NCI-H2081 treated with DMSO at 0.1 percent for 48 hours (cell line): ENCODE results near the gene JAG1.
"Not testable (repeated sequence)": the region's sequence is repeated elsewhere in the genome, so short reads cannot be mapped to it uniquely, and the experiment has no call there.

Experiments used
- DNase-seq: peaks from one replicate; lab custom pipeline; 2025; lab: John Stamatoyannopoulos, UW

The JAG1 gene

DNA sequence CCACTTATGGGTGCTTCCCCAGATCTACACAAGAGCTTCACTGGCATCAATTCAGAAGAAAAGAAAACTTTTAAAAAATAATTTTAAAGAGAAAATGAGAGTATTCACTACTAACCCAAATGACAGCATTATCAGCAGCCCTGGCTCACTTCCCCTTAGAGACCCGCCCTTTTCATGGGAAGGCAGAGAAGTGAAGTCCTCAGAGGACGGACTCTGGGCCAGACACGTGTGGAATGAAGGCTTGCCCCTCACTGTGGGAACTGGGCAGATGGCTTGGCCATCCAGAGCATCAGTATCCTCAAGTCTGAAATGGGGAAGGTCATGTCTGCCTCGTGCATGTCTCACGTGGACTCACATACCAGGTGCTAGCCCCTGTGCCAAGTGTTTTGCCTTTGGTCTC, 63.5 kb downstream of the JAG1 start:
- DNase-seq = no peak

DNA sequence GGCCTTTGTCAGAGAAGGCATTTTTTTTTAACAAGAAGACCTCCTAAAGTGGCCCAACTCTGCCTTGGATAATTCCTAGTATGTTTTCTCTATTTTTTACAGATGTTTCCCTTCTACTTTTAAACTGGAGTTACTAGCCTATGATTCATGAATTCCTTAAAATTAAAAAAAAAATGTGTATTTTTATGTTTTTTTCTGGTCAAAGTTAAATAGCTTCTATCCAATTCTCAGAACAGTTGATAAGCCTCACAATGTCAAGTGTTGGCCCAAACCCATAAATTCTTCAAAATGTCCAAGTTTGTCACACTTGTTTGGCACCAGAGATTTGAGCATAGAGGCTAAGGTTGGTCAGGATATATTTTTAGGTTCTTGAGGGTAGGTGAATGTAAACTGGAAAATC, 64.0 kb downstream of the JAG1 start:
- no peak for DNase-seq

DNA sequence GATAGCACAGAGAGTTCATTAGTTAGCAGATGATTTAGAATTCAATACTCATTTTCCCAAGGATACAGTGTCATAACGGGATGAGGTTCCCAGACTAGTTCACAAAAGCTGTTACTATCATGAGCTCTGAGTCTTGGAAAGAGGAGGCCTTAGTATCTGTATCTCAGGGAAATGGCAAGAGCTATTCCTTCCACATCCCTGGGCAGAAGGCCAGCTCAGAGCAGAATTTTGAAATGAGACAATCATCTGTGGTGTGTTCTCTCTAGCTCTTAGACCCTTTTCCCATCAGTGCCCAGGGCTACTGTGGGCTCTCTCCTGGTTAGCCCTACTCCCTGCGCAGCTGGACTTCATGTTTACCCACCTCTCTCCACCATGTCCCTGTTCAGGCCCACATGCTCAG, 64.5 kb downstream of the JAG1 start:
- no peak for DNase-seq

DNA sequence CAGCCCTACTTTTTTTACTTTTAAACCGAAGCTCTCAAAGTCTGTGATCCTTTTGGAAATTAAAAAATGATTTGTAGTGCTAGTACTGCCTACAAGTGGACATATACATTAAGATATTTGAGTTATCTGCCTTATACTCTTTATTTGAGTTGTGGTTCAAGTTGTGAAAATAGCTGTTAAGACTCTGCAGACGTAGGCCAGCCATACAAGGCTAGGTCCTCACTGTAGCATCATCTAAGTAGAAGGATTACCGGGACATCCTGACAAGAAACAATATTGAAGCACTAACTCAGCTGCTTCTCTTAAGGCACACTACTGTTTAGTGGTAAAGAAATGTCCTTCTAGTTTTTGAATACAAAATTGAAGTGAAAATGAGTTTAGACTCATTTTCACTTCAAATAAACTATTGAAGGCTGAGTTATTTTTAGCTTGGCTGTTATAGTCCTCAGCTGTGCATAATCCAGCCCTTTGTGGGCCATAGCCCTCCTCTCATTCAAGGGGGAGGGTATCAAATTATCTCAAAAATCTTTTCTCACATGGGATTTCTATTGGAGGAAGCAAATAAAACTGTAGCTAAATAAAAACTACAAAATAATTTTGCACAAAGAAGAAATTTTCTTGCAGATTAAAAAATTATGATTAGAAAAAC, 68.1 kb downstream of the JAG1 start:
- no peak for DNase-seq

DNA sequence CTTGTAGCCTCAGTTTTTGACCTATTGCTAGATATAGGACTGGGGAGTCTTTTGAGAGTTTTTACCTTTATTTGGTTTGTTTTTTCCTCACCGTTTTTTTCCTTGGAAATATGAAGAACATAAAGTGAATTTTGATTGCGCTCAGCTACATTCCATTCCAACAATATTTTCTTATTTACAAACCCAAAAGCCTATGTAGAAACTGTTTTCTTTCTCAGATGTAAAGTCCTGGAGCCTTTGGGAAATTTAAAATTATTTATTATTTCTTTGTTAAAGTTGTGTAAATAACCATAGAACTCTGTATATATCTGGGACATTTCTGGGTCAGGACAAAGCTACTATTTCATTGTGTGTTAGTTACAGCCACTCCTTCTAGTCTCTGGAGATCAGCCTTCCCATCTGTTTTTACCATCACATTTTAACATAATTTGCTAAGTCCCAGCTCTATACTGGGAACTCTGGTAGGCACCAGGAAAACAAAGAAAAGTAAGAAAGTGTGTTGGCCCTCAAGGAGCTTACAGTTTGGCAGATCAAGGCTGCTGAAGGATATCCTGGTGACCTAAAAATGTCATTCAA, 68.8 kb downstream of the JAG1 start:
- DNase-seq = no peak

DNA sequence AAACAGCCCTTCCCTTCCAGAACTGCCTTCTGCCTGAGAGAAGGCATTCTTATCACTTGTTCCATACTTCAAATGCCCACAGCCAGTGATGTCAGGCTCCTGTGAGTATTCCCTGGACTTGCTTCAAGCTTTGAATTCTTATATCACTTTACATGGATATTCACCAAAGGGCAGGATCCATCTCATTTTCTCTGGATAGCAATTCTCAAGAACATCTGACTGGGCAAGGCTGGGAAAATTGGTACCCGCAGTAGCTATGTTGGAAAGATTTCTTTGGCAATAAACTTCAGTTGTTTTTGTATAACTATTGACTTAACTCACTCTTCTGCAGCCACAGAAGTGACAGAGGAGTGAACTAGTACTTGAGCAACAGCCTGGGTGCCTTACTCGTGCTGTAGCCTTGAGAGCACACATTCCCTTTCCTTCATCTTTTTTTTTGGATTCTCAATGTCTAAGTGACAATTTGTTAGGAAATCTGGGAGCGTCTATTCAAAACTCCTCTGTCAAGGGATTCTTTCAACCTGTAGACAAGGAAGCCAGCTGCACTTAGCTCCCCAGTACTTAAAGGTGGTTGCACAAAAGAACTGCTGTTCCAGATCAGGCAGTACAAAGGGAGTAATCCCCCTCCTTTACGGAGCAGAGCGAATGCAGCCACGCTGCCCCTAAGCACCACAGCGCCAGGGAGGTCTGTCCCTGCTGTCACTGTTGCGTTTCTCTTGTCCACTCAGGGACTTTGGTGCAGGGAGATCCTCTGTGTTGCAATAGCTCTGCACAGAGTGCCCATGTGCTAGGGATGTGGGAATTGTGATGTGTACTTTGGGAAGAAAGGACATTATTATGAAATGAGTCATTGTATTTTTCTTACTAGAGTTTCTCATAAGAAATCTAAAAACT, 69.6 kb downstream of the JAG1 start:
- DNase-seq = no peak

DNA sequence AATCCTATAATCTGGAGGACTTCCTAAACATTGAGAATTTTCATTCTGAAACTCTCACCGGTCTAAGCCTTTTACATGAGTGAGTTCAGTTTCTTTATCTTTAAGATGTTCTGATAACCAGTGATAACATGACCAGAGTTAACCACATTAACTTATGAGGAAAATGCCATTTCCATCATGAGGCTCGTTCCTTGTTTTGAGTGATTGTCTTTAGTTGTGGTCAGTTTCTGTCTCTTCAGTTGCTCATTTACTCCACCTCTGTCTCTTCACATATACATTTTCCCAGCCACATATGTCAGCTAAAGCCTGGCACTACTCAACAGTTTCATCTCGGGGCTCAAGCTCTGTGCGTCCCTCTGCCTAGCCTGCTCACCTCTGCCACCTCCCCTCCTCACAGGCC, 70.4 kb downstream of the JAG1 start:
- no peak for DNase-seq

DNA sequence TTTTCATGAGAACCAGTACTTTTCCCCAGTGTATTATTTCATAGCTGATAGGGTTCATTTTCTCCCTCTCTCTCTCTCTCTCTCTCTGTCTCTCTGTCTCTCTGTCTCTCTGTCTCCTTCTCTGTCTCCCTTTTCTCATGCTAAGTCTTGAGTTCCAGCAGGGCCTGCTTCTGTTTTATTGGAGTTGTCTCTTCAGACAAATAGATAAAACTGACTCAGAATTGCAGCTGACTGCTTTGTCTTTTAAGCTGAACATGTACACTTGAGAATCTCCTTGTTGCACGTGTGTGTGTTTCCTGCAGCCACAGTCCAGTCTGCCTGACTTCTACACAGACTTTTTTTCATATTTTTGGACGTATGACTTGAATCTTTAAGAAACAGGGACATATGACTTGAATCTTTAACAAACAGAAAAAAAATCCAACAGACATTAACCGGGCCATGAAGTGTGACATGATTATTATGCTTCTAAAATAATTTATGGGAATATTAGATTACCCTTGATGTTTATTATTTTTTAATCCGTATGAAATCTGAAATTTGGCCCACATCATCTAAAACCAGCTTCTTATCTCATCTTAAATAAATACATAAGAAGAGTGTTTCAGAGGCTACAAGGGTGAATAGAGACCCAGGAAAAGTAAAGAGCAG, 71.5 kb downstream of the JAG1 start:
- no peak for DNase-seq

DNA sequence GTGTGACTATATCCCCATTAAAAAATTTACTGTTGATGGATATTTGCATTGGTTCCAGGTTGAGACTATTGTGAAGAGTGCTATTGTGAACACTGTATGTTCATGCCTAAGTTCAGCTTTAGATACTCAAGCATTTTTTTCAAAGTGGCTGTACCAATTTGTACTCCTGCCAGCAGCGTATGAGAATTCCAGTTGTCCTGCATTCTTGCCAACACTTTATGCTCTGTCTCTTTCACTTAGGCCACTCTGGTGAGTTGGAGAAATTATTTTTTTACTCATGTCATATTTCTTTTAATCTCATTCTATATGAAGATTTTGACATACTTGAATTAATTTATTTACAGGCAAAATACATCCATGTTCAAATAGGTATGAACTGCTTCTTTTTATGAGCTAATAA, 76.2 kb downstream of the JAG1 start:
- DNase-seq = no peak

DNA sequence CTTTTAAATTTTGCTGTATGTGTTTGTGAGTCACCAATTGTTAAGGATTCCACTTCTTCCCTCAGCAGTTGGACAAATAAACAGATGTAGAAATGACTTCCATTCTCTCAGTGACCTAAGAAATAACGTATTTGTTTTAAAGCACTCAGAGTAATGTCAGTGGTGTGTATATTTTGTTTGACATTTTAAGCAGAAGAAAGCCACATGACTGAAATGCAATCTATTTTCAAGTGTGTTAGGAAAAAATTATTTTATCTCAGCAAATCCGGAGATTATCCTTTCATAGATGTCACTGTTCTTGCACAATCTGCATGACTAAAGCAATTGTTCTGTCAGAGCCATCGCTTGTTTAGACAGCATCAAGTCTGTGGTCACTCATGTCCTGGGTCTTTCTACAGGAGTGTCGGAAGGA, 77.1 kb downstream of the JAG1 start:
- no peak for DNase-seq

DNA sequence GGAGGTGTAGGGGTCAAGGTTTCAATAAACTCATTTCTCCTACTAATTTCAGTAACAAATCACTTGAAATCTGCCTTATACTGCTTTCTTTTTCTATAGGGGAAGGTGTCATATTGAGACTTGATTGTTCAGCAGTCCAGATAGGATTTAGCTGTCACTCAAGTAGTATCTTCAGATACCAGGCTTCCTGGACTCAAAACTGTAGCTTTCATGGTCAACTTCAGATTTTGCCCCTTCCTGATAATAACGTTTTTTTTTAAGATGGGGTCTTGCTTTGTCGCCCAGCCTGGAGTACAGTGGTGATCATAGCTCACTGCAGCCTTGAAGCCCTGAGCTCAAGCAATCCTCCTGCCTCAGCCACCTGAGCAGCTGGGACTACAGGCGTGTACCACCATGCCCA, 77.8 kb downstream of the JAG1 start:
- DNase-seq = no peak

DNA sequence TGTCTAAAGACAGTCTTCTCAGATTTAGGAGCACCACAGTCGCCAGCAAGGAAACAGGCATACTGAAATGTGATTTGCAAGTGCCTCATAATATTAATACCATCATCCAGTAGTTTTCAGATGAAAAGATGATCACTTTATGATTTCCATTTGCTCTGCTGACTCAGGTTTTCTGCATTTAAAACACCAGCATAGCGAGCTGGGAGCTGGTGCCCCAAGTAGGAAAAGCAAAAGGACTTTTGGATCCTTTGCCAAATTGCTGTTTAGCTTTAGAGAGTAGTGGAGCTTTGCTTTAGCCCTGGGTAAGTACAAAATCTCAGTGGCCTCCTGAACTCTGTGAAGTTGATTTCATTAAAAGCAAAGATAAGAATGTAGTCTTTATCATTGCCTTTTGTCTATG, 78.5 kb downstream of the JAG1 start:
- no peak for DNase-seq

DNA sequence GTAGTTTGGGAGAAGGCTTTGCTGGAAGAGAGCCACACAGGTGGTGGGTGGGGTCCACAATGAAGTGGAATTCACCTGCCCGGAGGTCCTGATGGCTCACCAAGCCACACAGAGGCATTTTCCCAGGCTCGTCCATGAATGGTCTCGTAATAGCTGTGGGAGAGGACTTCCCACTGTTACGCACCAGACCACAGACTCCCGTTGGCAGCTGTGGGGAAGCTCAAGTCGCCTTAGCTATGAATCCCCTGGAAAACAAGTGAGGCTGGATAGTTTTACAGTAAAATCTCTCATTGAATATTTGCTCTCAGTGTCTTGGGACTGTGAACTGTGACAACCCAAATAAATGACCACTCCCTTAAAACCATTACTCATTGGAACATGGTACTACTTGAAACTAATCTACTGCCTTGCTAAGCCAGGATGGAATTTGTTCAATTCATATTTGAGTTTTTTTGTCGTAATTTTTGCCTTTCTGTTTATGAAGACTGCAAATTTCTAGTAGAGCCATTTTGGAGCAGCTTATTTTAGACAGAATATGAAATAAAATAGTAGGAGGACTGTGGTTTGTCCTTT, 79.4 kb downstream of the JAG1 start:
- no peak for DNase-seq

DNA sequence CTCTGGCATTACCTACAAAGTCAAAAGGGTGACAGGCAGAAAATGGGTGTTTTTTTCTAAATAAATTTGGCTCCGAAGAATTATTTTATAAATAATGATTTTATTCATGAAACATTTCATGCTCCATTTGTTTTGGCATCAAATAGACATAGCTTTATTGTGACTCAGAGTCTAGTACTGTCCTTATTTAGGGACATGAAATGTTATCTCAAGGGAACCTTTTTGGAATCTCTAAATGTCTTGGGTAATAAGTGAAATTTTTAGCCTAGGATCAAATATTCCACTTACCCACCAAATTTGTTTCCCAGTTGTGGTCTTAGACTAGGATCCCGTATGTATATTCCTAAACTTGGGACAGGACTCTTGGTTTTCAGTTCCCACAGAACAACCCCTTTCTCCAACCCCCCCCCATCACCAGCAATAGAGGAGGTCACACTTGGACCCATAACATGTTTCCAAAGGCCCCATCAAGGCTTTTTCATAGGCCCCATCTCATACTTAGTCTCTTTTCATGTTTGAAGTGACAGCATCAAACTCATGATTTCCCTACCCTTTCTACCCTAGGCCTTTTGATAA, 81.8 kb downstream of the JAG1 start:
- no peak for DNase-seq

DNA sequence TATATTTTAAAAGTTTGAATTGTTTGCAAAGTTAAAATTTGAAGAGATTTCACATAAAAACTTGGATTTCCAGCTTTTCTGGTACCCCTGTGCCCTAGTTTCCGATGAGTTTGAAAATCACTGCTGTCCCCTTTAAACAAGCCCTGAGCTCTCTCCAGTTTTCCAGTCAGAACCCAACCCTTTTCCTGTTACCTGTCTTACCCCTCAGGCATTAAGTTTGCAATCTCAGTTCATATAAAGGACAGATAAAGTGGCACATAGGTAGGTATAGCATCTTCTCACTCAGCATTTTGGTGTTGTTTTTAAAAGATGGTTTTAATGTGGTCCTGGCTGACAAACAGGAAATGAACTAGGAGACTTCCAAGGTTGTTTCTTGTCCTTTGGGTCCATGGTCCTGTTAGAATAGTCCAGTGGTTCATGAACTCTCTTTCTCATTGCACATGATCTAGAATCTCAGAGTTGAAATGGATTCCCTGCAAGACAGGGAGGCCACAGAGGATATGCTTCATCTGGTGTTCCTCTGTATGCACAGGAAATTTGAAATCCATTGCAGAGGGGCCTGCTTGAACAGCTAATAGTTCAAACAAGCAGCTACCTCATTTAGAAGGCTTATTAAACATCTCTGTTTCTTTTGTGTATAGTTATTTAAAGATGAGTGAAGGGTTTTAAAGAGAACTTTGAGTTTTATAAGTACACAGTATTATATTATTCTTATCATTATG, 82.7 kb downstream of the JAG1 start:
- no peak for DNase-seq

DNA sequence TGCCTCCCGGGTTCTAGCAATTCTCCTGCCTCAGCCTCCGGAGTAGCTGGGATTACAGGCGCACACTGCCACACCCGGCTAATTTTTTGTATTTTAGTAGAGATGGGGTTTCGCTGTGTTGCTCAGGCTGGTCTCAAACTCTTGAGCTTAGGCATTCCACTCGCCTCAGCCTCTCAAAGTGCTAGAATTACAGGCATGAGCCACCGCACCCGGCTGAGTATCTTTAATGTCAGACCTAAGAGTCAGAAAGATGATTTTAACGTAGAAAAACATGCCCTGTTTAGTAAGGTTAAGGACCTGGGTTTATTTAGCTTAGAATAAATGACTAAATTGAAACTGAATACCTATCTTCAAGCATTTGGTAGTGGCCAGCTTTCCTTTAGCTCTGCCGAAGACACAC, 83.4 kb downstream of the JAG1 start:
- DNase-seq = not testable (repeated sequence)
